HG03280 (cell line): Measurements from ENCODE around the gene PLEKHG2.
"Not testable (repeated sequence)": the region's sequence is repeated elsewhere in the genome, so short reads cannot be mapped to it uniquely, and the experiment has no call there.

Source experiments
- ATAC-seq: cut with Tn5 transposase; IDR thresholded peaks from one replicate; pipeline ENCODE4 v1.9.1; 2021; ENCODE audit warnings: mild to moderate bottlenecking, moderate library complexity; ENCODE audit not compliant: unreplicated experiment

Gene PLEKHG2

GRCh38 chr19:39435499-39436349, 23.3 kb downstream of the PLEKHG2 start, which contains the start of gene RPS16:
RPS16 (minus strand) TSS chr19:39435949; CDS start chr19:39435895, 54 bp downstream.
- ATAC-seq, result peak; percentile 80

- ATAC-seq, result no peak
Observed at GRCh38 chr19:39436350-39436716, 23.9 kb downstream of the PLEKHG2 start.

GRCh38 chr19:39438270-39438934, 25.9 kb downstream of the PLEKHG2 start:
- ATAC-seq, result no peak

GRCh38 chr19:39444598-39445195, 32.2 kb downstream of the PLEKHG2 start:
- no peak for ATAC-seq

- peak; percentile 83 for ATAC-seq
Observed at GRCh38 chr19:39445196-39446111, 33.0 kb downstream of the PLEKHG2 start, which contains the start of gene SUPT5H. SUPT5H (plus strand) TSS chr19:39445582; CDS start chr19:39445891, 309 bp downstream.

- ATAC-seq, result no peak
Observed at GRCh38 chr19:39446365-39447084, 34.1 kb downstream of the PLEKHG2 start.

GRCh38 chr19:39448271-39448670, 35.8 kb downstream of the PLEKHG2 start:
- no peak for ATAC-seq

- ATAC-seq, result no peak
Observed at GRCh38 chr19:39449116-39449797, 36.8 kb downstream of the PLEKHG2 start.

GRCh38 chr19:39451257-39451656, 38.8 kb downstream of the PLEKHG2 start:
- ATAC-seq, result not testable (repeated sequence)

GRCh38 chr19:39463403-39463802, 50.9 kb downstream of the PLEKHG2 start:
- ATAC-seq, result no peak

GRCh38 chr19:39465956-39466747, 53.7 kb downstream of the PLEKHG2 start:
- ATAC-seq, result no peak

- ATAC-seq, result no peak
Observed at GRCh38 chr19:39467941-39468340, 55.5 kb downstream of the PLEKHG2 start.

GRCh38 chr19:39469036-39469435, 56.6 kb downstream of the PLEKHG2 start:
- ATAC-seq, result no peak

- ATAC-seq, result no peak
Observed at GRCh38 chr19:39469567-39469966, 57.1 kb downstream of the PLEKHG2 start.

- ATAC-seq, result no peak
Observed at GRCh38 chr19:39470724-39471339, 58.4 kb downstream of the PLEKHG2 start.

GRCh38 chr19:39471756-39472536, 59.5 kb downstream of the PLEKHG2 start:
- ATAC-seq, result no peak

GRCh38 chr19:39472746-39473442, 60.4 kb downstream of the PLEKHG2 start:
- ATAC-seq, result no peak
